ENCODE data around the gene ULK4. TPM values are rescaled to one million over a fixed set of nuclear protein-coding genes. Genes with fewer than 3 reads are reported as not detected.

The ULK4 gene
- total RNA-seq, 4 donors from 2014 or later = 15.8 to 20.6 (median 16.3) TPM

DNA sequence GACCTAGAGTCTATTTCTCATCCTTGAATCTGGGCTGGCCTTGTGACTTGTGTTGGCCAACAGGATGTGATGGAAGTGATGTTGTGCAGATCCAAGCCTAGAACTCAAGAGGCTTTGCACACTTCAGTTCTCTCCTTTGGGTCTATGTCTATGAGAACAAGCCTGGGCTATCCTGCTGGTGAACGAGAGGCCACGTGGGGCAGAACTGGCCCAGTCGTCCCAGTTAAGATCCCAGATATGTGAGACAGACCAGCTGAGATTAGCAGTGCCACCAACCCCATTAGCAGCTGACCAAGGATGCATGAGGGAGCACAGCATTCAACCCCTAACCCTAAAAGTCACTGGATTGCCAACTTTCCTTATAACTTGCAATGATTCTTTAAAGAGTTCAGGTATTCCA is 662.9 kb downstream of the ULK4 start:
- TF ChIP-seq, protein P1, sequence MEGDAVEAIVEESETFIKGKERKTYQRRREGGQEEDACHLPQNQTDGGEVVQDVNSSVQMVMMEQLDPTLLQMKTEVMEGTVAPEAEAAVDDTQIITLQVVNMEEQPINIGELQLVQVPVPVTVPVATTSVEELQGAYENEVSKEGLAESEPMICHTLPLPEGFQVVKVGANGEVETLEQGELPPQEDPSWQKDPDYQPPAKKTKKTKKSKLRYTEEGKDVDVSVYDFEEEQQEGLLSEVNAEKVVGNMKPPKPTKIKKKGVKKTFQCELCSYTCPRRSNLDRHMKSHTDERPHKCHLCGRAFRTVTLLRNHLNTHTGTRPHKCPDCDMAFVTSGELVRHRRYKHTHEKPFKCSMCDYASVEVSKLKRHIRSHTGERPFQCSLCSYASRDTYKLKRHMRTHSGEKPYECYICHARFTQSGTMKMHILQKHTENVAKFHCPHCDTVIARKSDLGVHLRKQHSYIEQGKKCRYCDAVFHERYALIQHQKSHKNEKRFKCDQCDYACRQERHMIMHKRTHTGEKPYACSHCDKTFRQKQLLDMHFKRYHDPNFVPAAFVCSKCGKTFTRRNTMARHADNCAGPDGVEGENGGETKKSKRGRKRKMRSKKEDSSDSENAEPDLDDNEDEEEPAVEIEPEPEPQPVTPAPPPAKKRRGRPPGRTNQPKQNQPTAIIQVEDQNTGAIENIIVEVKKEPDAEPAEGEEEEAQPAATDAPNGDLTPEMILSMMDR (IDR thresholded peaks at IDR 0.05) = no peak
- no peak for ATAC-seq (ENCODE audit: low FRiP score)
- no peak for DNase-seq (ENCODE audit: low spot score)

DNA sequence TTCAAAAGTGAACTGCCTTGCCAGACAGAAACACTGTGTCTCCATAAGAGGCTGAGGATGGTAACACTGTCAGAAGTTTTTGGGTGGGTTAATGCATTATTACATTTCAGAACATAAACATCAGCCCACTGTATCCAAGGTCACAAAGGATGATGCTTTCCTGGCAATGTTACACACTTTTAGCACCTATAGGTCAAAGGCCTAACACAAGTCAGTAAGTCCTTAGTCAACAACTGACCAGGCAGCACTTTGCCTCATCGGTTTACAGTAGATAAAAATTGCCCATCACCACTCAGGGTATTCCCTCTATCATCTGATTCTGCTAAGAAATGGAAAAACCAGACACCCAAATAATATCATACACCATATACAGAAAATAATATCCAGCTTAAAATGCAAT is 664.2 kb downstream of the ULK4 start:
- TF ChIP-seq, protein P1 (IDR thresholded peaks at IDR 0.05) = no peak
- ATAC-seq (ENCODE audit: low FRiP score) (no peak), DNase-seq (ENCODE audit: low spot score) (no peak)

DNA sequence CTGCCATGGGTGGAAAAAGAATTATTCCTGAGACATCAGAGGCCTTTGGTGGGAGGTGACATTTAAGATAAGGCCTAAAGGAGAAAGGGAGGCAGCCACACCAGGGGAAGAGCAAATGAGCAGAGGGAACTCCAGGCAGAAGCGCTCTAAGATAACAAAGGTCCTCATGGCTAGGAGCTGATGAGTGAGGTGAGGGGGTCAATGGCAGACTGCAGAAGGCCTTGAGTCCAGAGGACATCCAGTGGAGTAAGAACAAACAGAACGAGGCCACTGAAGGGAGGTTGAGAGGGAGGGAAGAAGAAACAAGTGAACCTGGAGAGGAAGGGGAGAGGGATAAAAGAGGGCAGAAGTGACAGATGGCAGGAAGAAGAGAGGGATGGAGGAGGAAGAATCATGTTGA is 665.3 kb downstream of the ULK4 start:
- TF ChIP-seq, protein P1 (IDR thresholded peaks at IDR 0.05) = no peak

GRCh38 chr3:41295740-41296139 is 666.2 kb downstream of the ULK4 start:
- DNase-seq (ENCODE audit: low spot score) = no peak
- ATAC-seq (ENCODE audit: low FRiP score) = no peak

More for the DNA sequence above, 665.3 kb downstream of the ULK4 start:
- DNase-seq (ENCODE audit: low spot score) (no peak), ATAC-seq (ENCODE audit: low FRiP score) (no peak)

DNA sequence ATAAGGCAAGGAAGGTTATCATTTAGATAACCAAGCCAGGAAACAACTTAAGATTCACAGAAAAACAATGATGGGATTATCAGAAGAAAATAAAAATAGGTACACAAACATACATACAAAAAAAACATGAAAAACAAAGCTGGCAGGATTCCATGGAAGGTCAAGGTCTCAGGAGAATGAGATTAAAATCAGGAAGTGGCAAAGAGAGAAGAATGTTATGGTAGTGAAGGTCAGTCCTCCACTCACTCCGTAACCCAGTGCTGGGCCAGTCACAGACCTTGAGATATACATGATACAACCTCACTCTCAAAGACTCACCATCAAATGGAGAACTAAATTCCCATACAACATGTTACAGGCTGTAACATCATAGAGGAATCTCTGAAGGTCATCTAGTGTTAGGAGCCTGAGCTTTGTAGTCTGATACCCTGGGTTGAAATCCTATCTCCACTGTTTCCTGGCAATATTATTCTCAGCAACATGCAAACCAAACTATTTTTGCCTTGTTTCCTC is 668.7 kb downstream of the ULK4 start:
- ATAC-seq (ENCODE audit: low FRiP score) = no peak
- DNase-seq (ENCODE audit: low spot score) = no peak
- TF ChIP-seq, protein P1 (IDR thresholded peaks at IDR 0.05) = no peak

More at GRCh38 chr3:41295740-41296139, 666.2 kb downstream of the ULK4 start:
- TF ChIP-seq, protein P1 (IDR thresholded peaks at IDR 0.05) = no peak

- DNase-seq (ENCODE audit: low spot score) (no peak), ATAC-seq (ENCODE audit: low FRiP score) (no peak)
- TF ChIP-seq, protein P1 (IDR thresholded peaks at IDR 0.05) = no peak
These were observed 671.2 kb downstream of the ULK4 start for GRCh38 chr3:41290736-41291135.

DNA sequence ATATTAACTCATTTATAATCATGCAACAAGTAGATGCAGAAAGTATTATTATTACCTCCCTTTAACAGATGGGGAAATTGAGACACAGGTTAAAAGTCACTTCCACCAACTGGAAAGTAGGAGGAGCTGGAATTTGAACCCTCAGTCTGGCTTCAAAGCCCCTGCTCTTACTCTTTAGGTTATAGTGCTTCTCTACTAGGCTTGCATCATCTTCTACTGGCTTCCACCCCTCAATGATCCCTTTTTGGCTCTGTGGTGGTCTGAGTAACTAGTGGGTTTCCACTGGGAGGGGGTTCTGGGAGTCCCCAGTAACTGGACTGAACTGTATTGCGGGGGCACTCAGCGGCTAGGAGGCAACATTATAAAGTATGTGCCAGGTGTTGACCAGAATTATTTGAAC is 671.6 kb downstream of the ULK4 start:
- TF ChIP-seq, protein P1 (IDR thresholded peaks at IDR 0.05) = no peak
- DNase-seq (ENCODE audit: low spot score) = no peak
- no peak for ATAC-seq (ENCODE audit: low FRiP score)

Measured in omental fat pad (tissue), 4 donors.